Measurements from ENCODE around the gene HDAC4.

HDAC4 gene

GRCh38 chr2:239227661-239228371 lies 173.0 kb downstream of the HDAC4 start:
- no peak for FAIRE-seq

GRCh38 chr2:239226677-239227581 lies 173.9 kb downstream of the HDAC4 start:
- FAIRE-seq, result no peak

- no peak for FAIRE-seq
These were observed 174.8 kb downstream of the HDAC4 start for GRCh38 chr2:239225871-239226561.

GRCh38 chr2:239225371-239225851 lies 175.4 kb downstream of the HDAC4 start:
- no peak for FAIRE-seq

- no peak for FAIRE-seq
These were observed 175.9 kb downstream of the HDAC4 start for GRCh38 chr2:239224955-239225354.

- no peak for FAIRE-seq
These were observed 176.6 kb downstream of the HDAC4 start for GRCh38 chr2:239224199-239224570.

- no peak for FAIRE-seq
These were observed 177.3 kb downstream of the HDAC4 start for GRCh38 chr2:239223310-239224198.

- FAIRE-seq, result no peak
These were observed 178.0 kb downstream of the HDAC4 start for GRCh38 chr2:239222706-239223309.

- no peak for FAIRE-seq
These were observed 178.5 kb downstream of the HDAC4 start for GRCh38 chr2:239222312-239222660.

GRCh38 chr2:239220981-239221396 lies 179.8 kb downstream of the HDAC4 start:
- FAIRE-seq, result no peak

GRCh38 chr2:239220341-239220740 lies 180.5 kb downstream of the HDAC4 start:
- no peak for FAIRE-seq

- no peak for FAIRE-seq
These were observed 184.1 kb downstream of the HDAC4 start for GRCh38 chr2:239216614-239217273.

GRCh38 chr2:239215988-239216613 lies 184.7 kb downstream of the HDAC4 start:
- FAIRE-seq, result no peak

- no peak for FAIRE-seq
These were observed 185.5 kb downstream of the HDAC4 start for GRCh38 chr2:239215136-239215925.

GRCh38 chr2:239214725-239215124 lies 186.1 kb downstream of the HDAC4 start:
- FAIRE-seq, result no peak

GRCh38 chr2:239213643-239214101 lies 187.1 kb downstream of the HDAC4 start:
- FAIRE-seq, result no peak

GRCh38 chr2:239212929-239213642 lies 187.7 kb downstream of the HDAC4 start:
- FAIRE-seq, result no peak

GRCh38 chr2:239212121-239212928 lies 188.5 kb downstream of the HDAC4 start:
- no peak for FAIRE-seq

All from TTC549 (cell line).